SK-N-SH treated with all-trans-retinoic acid at 6 μM for 48 hours (cell line): ENCODE data around the gene KDM2B.

ENCODE experiments used
- ATAC-seq: fragments of 200-7000 bp; cut with Tn5 transposase; 3 replicates; pipeline ENCODE4 v1.9.1; 2020; ENCODE audit warnings: mild to moderate bottlenecking, moderate library complexity
- ARNTL ChIP-seq: fragments of 450-650 bp; formaldehyde crosslinking; IDR thresholded peaks from 2 replicates; pipeline ENCODE4 v1.5.0; 2020; ENCODE audit warnings: low read depth, mild to moderate bottlenecking, moderate library complexity, borderline replicate concordance
- BACH2 ChIP-seq: fragments of 250-450 bp; sonication (Bioruptor Pico); IDR thresholded peaks from 2 replicates; pipeline ENCODE4 v1.9.0; 2021; ENCODE audit warnings: mild to moderate bottlenecking, borderline replicate concordance
- CREB5 ChIP-seq: fragments of 250-450 bp; sonication (Bioruptor Pico); IDR thresholded peaks from 2 replicates; pipeline ENCODE4 v1.5.1; 2020; ENCODE audit warnings: low read depth, mild to moderate bottlenecking, moderate library complexity
- CSDC2 ChIP-seq: fragments of 250-450 bp; sonication (Bioruptor Pico); IDR thresholded peaks from 2 replicates; pipeline ENCODE4 v1.5.0; 2020; ENCODE audit warnings: mild to moderate bottlenecking, moderate library complexity
- ESRRG ChIP-seq: fragments of 250-450 bp; sonication (Bioruptor Pico); IDR thresholded peaks from 2 replicates; pipeline ENCODE4 v1.6.1; 2021; ENCODE audit warnings: mild to moderate bottlenecking
- GLIS3 ChIP-seq: fragments of 250-450 bp; sonication (Bioruptor Pico); IDR thresholded peaks from 2 replicates; pipeline ENCODE4 v1.5.0; 2020; ENCODE audit warnings: mild to moderate bottlenecking, moderate library complexity
- ISL1 ChIP-seq: fragments of 250-450 bp; sonication (Bioruptor Pico); IDR thresholded peaks from 2 replicates; pipeline ENCODE4 v2.1.2; 2022; ENCODE audit warnings: mild to moderate bottlenecking, moderate library complexity
- OSR1 ChIP-seq: fragments of 250-450 bp; sonication (Bioruptor Pico); IDR thresholded peaks from 2 replicates; pipeline ENCODE4 v1.8.0; 2022; ENCODE audit warnings: moderate library complexity, mild to moderate bottlenecking, inconsistent platforms
- PPARA ChIP-seq: fragments of 250-450 bp; sonication (Bioruptor Pico); IDR thresholded peaks from 2 replicates; pipeline ENCODE4 v1.5.0; 2020; ENCODE audit warnings: mild to moderate bottlenecking, borderline replicate concordance
- RARB ChIP-seq: fragments of 250-450 bp; sonication (Bioruptor Pico); IDR thresholded peaks from 2 replicates; pipeline ENCODE4 v1.8.0; 2021; ENCODE audit warnings: mild to moderate bottlenecking, moderate library complexity
- SNAI2 ChIP-seq: fragments of 250-450 bp; sonication (Bioruptor Pico); IDR thresholded peaks from 2 replicates; pipeline ENCODE4 v1.5.0; 2020; ENCODE audit warnings: mild to moderate bottlenecking, moderate library complexity
- TCF4 ChIP-seq: fragments of 250-450 bp; sonication (Bioruptor Pico); IDR thresholded peaks from 2 replicates; pipeline ENCODE4 v1.8.0; 2021; ENCODE audit warnings: mild to moderate bottlenecking, moderate library complexity, borderline replicate concordance
- TOX ChIP-seq: fragments of 250-450 bp; sonication (Bioruptor Pico); IDR thresholded peaks from 2 replicates; pipeline ENCODE4 v1.8.0; 2021; ENCODE audit warnings: mild to moderate bottlenecking, moderate library complexity, borderline replicate concordance
- ZC3H10 ChIP-seq: fragments of 250-450 bp; sonication (Bioruptor Pico); IDR thresholded peaks from 2 replicates; pipeline ENCODE4 v1.5.1; 2021; ENCODE audit warnings: mild to moderate bottlenecking, moderate library complexity
- ZFP3 ChIP-seq: fragments of 250-450 bp; sonication (Bioruptor Pico); IDR thresholded peaks from 2 replicates; pipeline ENCODE4 v1.5.0; 2020; ENCODE audit warnings: mild to moderate bottlenecking, moderate library complexity
- ZFP30 ChIP-seq: fragments of 450-650 bp; formaldehyde crosslinking; IDR thresholded peaks from 2 replicates; pipeline ENCODE4 v1.5.0; 2022; ENCODE audit warnings: mild to moderate bottlenecking, moderate library complexity
- ZNF565 ChIP-seq: fragments of 450-650 bp; formaldehyde crosslinking; conservative IDR thresholded peaks from 2 replicates; pipeline ENCODE4 v1.5.0; 2020; ENCODE audit warnings: low read depth, mild to moderate bottlenecking, moderate library complexity
- ZNF70 ChIP-seq: fragments of 450-650 bp; formaldehyde crosslinking; IDR thresholded peaks from 2 replicates; pipeline ENCODE4 v1.5.0; 2020; ENCODE audit warnings: mild to moderate bottlenecking, moderate library complexity
- ZNF8 ChIP-seq: fragments of 450-650 bp; formaldehyde crosslinking; IDR thresholded peaks from 2 replicates; pipeline ENCODE4 v1.5.0; 2020; ENCODE audit warnings: mild to moderate bottlenecking, moderate library complexity
- TF ChIP-seq, protein P1 (sequence below): fragments of 250-450 bp; sonication (Bioruptor Pico); IDR thresholded peaks from 2 replicates; pipeline ENCODE4 v1.5.1; 2021; ENCODE audit warnings: mild to moderate bottlenecking, moderate library complexity
- TF ChIP-seq, protein P2 (sequence below): fragments of 250-450 bp; sonication (Bioruptor Pico); IDR thresholded peaks from 2 replicates; pipeline ENCODE4 v1.5.0; 2020; ENCODE audit warnings: mild to moderate bottlenecking, moderate library complexity
- TF ChIP-seq, protein P3 (sequence below): fragments of 250-450 bp; sonication (Bioruptor Pico); IDR thresholded peaks from 2 replicates; pipeline ENCODE4 v1.8.0; 2020; ENCODE audit warnings: mild to moderate bottlenecking, moderate library complexity, borderline replicate concordance
- TF ChIP-seq, protein P4 (sequence below): fragments of 250-450 bp; sonication (Bioruptor Pico); IDR thresholded peaks from 2 replicates; pipeline ENCODE4 v1.8.0; 2021; ENCODE audit warnings: low read depth, mild to moderate bottlenecking, moderate library complexity, borderline replicate concordance

KDM2B gene

GRCh38 chr12:121522971-121523370, 57.9 kb downstream of the KDM2B start (continued):
- TF ChIP-seq ESRRG (CRISPR knock-in tag) (no peak), ZNF70 (CRISPR knock-in tag) (no peak), GLIS3 (CRISPR knock-in tag) (no peak)
- TF ChIP-seq, protein P1, sequence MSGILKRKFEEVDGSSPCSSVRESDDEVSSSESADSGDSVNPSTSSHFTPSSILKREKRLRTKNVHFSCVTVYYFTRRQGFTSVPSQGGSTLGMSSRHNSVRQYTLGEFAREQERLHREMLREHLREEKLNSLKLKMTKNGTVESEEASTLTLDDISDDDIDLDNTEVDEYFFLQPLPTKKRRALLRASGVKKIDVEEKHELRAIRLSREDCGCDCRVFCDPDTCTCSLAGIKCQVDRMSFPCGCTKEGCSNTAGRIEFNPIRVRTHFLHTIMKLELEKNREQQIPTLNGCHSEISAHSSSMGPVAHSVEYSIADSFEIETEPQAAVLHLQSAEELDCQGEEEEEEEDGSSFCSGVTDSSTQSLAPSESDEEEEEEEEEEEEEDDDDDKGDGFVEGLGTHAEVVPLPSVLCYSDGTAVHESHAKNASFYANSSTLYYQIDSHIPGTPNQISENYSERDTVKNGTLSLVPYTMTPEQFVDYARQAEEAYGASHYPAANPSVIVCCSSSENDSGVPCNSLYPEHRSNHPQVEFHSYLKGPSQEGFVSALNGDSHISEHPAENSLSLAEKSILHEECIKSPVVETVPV (CRISPR knock-in tag): no peak
- TF ChIP-seq, protein P2, sequence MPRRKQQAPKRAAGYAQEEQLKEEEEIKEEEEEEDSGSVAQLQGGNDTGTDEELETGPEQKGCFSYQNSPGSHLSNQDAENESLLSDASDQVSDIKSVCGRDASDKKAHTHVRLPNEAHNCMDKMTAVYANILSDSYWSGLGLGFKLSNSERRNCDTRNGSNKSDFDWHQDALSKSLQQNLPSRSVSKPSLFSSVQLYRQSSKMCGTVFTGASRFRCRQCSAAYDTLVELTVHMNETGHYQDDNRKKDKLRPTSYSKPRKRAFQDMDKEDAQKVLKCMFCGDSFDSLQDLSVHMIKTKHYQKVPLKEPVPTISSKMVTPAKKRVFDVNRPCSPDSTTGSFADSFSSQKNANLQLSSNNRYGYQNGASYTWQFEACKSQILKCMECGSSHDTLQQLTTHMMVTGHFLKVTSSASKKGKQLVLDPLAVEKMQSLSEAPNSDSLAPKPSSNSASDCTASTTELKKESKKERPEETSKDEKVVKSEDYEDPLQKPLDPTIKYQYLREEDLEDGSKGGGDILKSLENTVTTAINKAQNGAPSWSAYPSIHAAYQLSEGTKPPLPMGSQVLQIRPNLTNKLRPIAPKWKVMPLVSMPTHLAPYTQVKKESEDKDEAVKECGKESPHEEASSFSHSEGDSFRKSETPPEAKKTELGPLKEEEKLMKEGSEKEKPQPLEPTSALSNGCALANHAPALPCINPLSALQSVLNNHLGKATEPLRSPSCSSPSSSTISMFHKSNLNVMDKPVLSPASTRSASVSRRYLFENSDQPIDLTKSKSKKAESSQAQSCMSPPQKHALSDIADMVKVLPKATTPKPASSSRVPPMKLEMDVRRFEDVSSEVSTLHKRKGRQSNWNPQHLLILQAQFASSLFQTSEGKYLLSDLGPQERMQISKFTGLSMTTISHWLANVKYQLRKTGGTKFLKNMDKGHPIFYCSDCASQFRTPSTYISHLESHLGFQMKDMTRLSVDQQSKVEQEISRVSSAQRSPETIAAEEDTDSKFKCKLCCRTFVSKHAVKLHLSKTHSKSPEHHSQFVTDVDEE (CRISPR knock-in tag): no peak
- TF ChIP-seq, protein P3, sequence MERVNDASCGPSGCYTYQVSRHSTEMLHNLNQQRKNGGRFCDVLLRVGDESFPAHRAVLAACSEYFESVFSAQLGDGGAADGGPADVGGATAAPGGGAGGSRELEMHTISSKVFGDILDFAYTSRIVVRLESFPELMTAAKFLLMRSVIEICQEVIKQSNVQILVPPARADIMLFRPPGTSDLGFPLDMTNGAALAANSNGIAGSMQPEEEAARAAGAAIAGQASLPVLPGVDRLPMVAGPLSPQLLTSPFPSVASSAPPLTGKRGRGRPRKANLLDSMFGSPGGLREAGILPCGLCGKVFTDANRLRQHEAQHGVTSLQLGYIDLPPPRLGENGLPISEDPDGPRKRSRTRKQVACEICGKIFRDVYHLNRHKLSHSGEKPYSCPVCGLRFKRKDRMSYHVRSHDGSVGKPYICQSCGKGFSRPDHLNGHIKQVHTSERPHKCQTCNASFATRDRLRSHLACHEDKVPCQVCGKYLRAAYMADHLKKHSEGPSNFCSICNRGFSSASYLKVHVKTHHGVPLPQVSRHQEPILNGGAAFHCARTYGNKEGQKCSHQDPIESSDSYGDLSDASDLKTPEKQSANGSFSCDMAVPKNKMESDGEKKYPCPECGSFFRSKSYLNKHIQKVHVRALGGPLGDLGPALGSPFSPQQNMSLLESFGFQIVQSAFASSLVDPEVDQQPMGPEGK (CRISPR knock-in tag): no peak

GRCh38 chr12:121520586-121521086, 60.2 kb downstream of the KDM2B start:
- TF ChIP-seq PPARA (CRISPR knock-in tag): no peak
- no peak for TF ChIP-seq OSR1 (CRISPR knock-in tag)
- no peak for TF ChIP-seq ZFP30 (CRISPR knock-in tag)
- TF ChIP-seq, protein P3 (CRISPR knock-in tag): no peak
- TF ChIP-seq TCF4 (CRISPR knock-in tag): no peak
- no peak for TF ChIP-seq TOX (CRISPR knock-in tag)
- no peak for TF ChIP-seq ZC3H10 (CRISPR knock-in tag)
- no peak for TF ChIP-seq ISL1
- TF ChIP-seq, protein P1 (CRISPR knock-in tag): no peak
- no peak for TF ChIP-seq BACH2
- TF ChIP-seq ZNF70 (CRISPR knock-in tag): no peak
- no peak for TF ChIP-seq ZFP3 (CRISPR knock-in tag)
- TF ChIP-seq SNAI2 (CRISPR knock-in tag): no peak
- TF ChIP-seq ZNF565 (CRISPR knock-in tag): no peak
- no peak for TF ChIP-seq ESRRG (CRISPR knock-in tag)
- TF ChIP-seq ZNF8 (CRISPR knock-in tag): no peak
- no peak for TF ChIP-seq ARNTL (CRISPR knock-in tag)
- no peak for TF ChIP-seq RARB
- TF ChIP-seq CSDC2: no peak
- TF ChIP-seq, all 23 proteins: peak for 0
- ATAC-seq: no peak

GRCh38 chr12:121520119-121520518, 60.7 kb downstream of the KDM2B start:
- no peak for ATAC-seq
- TF ChIP-seq ZNF565 (CRISPR knock-in tag) (no peak), ARNTL (CRISPR knock-in tag) (no peak), GLIS3 (CRISPR knock-in tag) (no peak), OSR1 (CRISPR knock-in tag) (no peak), ESRRG (CRISPR knock-in tag) (no peak), ZC3H10 (CRISPR knock-in tag) (no peak), TCF4 (CRISPR knock-in tag) (no peak), PPARA (CRISPR knock-in tag) (no peak), CREB5 (CRISPR knock-in tag) (no peak), TOX (CRISPR knock-in tag) (no peak), ISL1 (no peak), ZFP3 (CRISPR knock-in tag) (no peak), SNAI2 (CRISPR knock-in tag) (no peak)
- TF ChIP-seq, protein P4, sequence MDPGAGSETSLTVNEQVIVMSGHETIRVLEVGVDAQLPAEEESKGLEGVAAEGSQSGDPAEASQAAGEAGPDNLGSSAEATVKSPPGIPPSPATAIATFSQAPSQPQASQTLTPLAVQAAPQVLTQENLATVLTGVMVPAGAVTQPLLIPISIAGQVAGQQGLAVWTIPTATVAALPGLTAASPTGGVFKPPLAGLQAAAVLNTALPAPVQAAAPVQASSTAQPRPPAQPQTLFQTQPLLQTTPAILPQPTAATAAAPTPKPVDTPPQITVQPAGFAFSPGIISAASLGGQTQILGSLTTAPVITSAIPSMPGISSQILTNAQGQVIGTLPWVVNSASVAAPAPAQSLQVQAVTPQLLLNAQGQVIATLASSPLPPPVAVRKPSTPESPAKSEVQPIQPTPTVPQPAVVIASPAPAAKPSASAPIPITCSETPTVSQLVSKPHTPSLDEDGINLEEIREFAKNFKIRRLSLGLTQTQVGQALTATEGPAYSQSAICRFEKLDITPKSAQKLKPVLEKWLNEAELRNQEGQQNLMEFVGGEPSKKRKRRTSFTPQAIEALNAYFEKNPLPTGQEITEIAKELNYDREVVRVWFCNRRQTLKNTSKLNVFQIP: no peak
- TF ChIP-seq, protein P1 (CRISPR knock-in tag): no peak
